KG1 (cell line): ENCODE data around the gene PDCD2L.
A peak's percentile ranks its signal among the peaks of the same experiment; 100 is the strongest.
"Not testable (repeated sequence)": the region's sequence is repeated elsewhere in the genome, so short reads cannot be mapped to it uniquely, and the experiment has no call there.

Experiments used
- DNase-seq: peaks from one replicate; lab custom pipeline; 2025; lab: John Stamatoyannopoulos, UW

Gene PDCD2L

DNA sequence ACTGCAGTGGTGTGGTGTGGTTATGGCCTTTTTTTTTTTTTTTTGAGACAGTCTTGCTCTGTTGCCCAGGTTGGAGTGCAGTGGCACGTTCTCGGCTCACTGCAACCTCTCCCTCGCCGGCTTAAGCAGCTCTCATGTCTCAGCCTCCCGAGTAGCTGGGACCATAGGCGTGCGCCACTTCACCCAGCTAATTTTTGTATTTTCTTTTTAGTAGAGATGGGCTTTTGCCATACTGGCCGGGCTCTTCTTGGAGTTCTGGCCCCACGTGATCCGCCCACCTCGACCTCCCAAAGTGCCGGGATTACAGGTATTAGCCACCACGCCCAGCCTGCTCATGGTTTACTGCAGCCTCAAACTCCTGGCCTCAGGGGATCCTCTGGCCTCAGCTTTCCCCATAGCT, 7.0 kb downstream of the PDCD2L start:
- DNase-seq: no peak

DNA sequence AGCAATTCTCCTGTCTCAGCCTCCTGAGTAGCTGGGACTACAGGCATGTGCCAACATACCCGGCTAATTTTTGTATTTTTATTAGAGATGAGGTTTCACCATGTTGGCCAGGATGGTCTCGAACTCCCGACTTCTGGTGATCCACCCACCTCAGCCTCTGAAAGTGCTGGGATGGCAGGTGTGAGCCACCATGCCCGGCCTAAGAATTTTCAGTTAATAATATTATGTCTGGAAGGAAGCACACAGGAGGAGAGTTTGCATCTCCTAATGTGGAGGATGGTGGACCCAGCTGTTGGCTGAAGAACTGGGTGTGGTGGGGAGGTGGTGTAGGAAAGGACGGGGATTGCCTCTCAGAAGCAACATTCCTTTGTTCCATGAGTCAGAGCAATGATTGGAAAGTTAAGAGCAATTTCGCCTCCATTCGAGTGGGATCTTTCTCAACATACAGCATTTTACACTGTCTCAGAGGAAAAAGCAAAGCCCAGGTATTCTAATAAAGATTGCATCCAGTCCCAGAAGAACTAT, 11.9 kb downstream of the PDCD2L start:
- no peak for DNase-seq

DNA sequence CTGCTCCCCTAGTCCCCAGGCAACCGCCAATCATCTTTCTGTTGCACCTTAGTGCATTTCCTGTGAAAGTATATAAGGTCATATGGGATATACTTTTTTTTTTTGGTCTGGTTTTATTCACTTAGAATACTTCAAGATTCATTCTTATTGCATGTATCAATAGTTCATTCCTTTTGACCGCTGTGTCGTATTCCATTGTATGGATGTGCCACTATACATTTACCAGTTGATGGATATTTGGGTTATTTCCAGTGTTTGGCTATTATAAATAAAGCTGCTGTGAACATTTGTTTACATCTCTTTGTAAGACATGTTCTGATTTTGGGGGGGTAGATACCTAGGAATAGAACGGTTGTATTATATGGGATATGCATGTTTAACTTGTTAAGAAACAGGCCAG, 14.1 kb downstream of the PDCD2L start:
- DNase-seq: no peak

DNA sequence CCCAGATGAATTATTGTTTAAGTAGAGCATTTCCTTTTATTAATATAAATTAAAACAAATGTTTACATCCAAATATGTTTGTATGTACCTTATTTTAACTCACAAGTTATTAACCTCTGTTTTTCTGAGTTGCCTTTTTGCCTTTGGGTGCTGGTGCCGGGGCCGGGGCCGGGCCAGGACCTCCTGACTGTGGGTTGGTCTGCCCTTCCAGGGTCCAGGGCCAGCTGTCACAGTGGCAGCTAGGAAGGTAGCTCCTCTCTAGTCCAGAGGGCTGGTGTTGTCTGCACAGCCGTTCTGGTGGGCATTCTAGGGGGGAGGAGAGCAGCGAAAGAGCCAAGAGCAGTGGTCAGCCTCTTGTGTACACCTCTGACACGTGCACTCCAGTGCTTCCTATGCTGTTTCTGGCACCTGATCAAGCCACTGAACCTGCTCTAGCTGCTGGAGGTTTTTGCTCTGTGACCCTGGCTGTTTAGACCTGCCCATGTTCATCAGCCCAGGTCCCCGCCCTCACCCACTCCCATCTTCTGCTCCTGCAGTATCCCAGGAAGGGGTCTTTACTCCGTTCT, 22.0 kb downstream of the PDCD2L start:
- no peak for DNase-seq

- peak; percentile 9 for DNase-seq
These were observed 24.5 kb downstream of the PDCD2L start for GRCh38 chr19:34428549-34429285.

GRCh38 chr19:34429553-34429952, 25.4 kb downstream of the PDCD2L start:
- DNase-seq: no peak

DNA sequence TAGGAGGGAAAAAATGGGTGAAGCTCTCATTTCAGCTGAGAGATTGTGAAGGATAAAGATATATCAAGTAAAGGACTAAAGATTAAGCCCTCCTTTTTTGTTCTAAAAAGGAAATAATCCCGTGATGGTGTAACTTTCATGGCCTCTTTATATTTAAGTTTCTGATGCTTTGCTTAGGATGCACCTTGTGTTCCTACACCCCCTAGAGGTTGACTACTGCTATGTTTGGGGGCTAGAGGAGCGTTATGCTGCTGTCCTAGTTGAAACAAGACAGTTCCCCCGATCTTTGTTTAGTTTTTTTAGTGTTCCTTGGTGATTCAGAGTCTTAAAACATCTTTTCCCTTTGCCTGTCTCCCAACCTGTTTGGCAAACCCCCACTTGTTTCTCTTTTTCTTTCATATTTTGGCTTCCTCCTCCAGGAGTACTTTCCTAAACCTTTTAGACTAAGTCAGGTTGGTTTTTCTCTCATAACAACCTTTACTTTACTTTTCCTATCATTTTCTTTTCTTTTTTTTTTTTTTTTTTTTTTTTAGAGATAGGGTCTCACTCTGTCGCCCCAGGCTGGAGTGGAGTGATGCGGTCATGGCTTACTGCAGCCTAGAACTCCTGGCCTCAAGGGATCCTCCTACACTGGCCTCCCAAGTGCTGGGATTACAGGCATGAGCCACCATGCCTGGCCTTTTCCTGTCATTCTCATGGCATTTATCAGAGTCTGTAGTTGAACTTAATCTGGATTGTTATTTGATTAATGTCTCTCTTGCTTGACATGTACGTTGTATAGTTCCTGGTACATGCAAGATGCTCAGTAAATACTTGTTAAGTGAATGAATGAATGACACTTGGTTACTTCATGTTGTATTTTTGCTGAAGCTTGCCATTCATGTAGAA, 26.8 kb downstream of the PDCD2L start:
- peak; percentile 3 for DNase-seq

GRCh38 chr19:34431681-34432402, 27.6 kb downstream of the PDCD2L start:
- DNase-seq: no peak

DNA sequence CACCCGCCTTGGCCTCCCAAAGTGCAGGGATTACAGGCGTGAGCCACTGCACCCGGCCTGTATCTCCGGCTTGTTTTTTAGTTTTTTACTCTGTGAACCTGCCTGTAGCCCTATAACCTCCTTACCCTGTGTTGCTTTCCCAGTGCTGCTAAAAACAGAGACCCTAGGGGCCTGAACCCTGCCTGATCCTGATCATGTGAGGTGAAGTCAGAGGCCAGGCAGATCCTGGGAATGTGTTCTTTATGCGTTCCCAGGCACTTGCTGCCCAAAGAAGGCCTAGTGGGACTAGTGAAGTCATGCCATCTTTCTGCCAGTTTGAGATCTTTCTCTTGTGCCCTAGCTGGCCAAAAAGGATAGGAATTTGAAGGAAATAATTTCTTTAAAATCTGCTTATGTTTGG, 28.6 kb downstream of the PDCD2L start:
- no peak for DNase-seq

GRCh38 chr19:34436716-34437115, 32.5 kb downstream of the PDCD2L start:
- DNase-seq: no peak

- no peak for DNase-seq
These were observed 44.0 kb downstream of the PDCD2L start for GRCh38 chr19:34448191-34448590.

DNA sequence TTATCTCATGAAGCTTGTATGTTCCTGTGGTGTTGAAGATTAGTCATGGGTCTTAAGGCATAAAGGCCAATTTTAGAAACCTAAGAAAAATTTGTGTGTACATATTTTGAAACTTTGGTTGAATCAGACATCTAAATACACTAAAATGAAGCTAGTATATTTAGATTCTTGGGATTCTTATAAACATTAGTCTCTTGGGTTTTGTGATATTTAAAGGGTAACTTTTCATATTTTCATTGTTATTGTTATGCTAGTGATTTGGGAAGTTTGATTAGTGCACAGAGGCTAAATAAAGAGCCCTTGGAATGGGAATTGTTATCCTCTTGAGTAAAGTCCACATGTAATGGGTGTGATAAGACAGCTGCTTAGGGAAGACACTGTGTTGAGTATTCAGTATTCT, 48.5 kb downstream of the PDCD2L start:
- no peak for DNase-seq

GRCh38 chr19:34454091-34454490, 49.9 kb downstream of the PDCD2L start:
- DNase-seq: no peak

DNA sequence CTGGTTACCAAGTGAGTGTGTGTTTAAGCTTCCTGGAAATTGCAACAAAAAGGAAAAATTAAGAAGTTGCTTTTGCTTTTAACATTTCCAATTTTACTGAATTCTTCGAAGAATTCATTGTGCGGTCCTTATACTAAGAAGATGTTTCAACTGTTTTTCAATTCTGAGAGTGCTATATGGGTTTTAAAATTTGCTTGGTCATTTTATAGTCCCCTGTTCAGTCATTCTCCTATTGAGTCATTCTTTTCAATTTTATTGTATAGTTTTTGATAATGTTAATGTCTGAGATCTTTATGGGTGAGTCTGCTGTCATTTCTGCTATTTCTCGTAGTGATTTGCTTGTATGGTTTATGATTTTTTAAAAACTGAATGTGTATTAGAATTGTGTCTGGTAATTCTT, 50.5 kb downstream of the PDCD2L start:
- DNase-seq: no peak

GRCh38 chr19:34455783-34456480, 51.7 kb downstream of the PDCD2L start:
- DNase-seq: not testable (repeated sequence)

- DNase-seq: no peak
These were observed 53.2 kb downstream of the PDCD2L start for GRCh38 chr19:34457446-34457845.

DNA sequence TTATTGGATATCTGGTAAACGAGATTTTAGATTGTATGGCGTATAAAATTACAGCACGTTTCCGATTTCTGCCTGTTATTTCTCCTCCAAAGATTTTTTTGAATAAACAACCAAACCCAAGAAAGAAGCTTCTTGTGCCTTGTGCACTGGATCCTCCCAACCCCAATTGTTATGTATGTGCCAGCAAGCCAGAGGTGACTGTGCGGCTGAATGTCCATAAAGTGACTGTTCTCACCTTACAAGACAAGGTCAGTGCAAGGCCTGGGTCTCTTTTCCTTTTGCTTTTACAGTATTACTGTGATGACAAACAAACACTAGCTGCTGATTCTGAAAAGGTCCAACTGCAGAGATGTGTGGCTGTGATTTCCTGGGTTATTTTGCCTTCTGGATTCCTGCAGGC, 54.5 kb downstream of the PDCD2L start:
- DNase-seq: no peak

DNA sequence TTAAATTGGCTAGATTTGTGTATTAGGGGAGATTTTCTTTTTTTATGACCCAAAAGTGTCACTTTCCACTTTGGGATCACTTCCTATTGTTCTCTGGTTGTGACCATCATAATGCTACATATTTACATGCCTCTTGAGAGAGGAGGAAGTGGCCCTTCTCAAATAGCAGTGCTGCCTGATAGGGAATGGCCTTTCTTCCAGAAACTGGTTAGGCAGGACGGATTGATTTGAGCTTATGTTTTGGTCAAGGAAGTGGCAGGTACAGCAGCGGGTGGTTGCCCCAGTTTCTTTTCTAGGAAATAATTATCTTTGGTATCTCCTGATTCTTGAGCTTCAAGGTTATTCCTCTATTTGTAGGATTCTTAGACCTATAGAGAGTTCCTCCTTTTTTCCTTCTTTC, 55.4 kb downstream of the PDCD2L start:
- no peak for DNase-seq

DNA sequence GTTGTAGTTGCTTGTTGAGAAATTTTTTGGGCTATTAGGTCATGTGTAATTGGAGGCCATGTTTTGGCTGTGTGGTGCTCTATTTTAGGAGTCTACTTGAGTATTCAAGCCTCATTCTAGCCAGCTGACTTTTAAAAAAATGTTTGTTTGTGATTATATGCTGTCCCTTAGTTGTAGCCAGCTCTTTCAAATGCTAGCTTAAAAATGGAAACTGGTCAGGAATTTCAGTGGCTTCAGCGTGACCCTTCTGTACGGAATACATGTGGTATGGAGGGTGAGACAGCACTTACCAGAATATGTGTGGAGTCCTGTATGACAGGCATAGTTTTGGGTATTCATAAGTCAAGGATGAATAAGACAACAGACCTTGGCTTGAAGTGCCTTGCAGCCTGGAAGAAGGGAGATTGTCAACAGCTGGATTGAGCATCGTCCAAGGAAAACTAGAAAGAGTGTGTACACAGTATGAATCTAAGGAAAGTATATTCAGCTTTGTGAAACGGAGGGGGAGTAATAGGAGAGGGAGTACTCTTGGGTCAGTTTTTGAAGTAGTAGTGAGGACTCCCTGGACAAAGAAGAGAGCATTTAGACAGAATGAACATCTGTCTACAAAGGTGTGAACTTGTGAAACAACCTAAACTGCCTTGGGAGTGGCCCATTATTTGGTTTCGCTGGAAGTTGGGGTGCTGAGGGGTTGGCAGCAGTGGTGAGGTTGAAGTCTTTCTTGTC, 57.3 kb downstream of the PDCD2L start:
- DNase-seq: no peak

- DNase-seq: not testable (repeated sequence)
These were observed 60.6 kb downstream of the PDCD2L start for GRCh38 chr19:34464785-34465184.

DNA sequence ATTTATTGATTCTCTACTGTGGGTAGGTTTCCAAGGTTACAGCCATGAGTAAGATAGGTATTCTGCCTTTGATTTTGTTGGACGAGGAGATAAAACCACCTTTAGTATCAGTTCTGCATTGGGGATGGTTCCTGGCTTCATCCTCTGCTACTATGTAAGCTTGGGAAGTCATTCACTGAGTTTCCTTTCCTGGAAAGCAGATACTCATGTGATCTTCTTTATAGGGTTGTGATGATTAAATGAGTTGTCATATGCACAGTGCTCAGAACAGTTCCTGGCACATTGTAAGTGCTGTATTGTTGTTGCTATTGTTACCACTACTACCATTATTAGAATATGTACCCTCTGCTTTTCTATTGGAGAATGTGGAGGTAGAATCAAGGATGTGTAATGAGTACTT, 64.2 kb downstream of the PDCD2L start:
- no peak for DNase-seq
